Lung (tissue), 12 donors: ENCODE results near the gene PDGFD. TPM values are rescaled to one million over a fixed set of nuclear protein-coding genes. Genes with fewer than 3 reads are reported as not detected.

ENCODE experiments used
- ATAC-seq: fragments of 200-7000 bp; cut with Tn5 transposase; one replicate; pipeline ENCODE4 v1.9.1; 2020; ENCODE audit warnings: moderate number of reproducible peaks; ENCODE audit not compliant: insufficient read depth, low FRiP score
- DNase-seq, 3 donors: peaks; one replicate each; pipeline ENCODE4 v3.0.0-alpha.2; 2013 to 2017
- H3K27ac ChIP-seq, 2 donors: one replicate each; pipeline ENCODE4 v1.5.1; 2013; ENCODE audit warnings: mild to moderate bottlenecking in 2 of 2, moderate library complexity in 2 of 2, control low read depth in 1 of 2, inconsistent platforms in 1 of 2, low read depth in 1 of 2, low read length in 1 of 2
- H3K27me3 ChIP-seq, 3 donors: one replicate each; pipeline ENCODE4 v1.5.1; 2013; ENCODE audit warnings: low read length in 2 of 3; ENCODE audit not compliant: control insufficient read depth in 3 of 3, insufficient read depth in 3 of 3
- H3K36me3 ChIP-seq, 4 donors: one replicate each; pipeline ENCODE4 v1.5.1; 2013; ENCODE audit warnings: low read length in 4 of 4, mild to moderate bottlenecking in 1 of 4, moderate library complexity in 1 of 4; ENCODE audit not compliant: control insufficient read depth in 4 of 4, insufficient read depth in 4 of 4
- H3K4me1 ChIP-seq, 5 donors: one replicate each; pipeline ENCODE4 v1.5.1; 2013; ENCODE audit warnings: low read length in 5 of 5, mild to moderate bottlenecking in 2 of 5, moderate library complexity in 1 of 5; ENCODE audit not compliant: control insufficient read depth in 5 of 5, insufficient read depth in 5 of 5
- H3K4me3 ChIP-seq: one replicate; pipeline ENCODE4 v1.5.1; 2013; ENCODE audit warnings: mild to moderate bottlenecking, control low read depth, moderate library complexity
- H3K9ac ChIP-seq, 2 donors: one replicate each; pipeline ENCODE4 v1.5.1; 2013; ENCODE audit warnings: low read length in 2 of 2, control low read depth in 1 of 2; ENCODE audit not compliant: insufficient read depth in 1 of 2
- H3K9me3 ChIP-seq, 4 donors: one replicate each; pipeline ENCODE4 v1.5.1; 2013; ENCODE audit warnings: low read length in 3 of 4, mild to moderate bottlenecking in 1 of 4, moderate library complexity in 1 of 4; ENCODE audit not compliant: control insufficient read depth in 4 of 4, insufficient read depth in 3 of 4
- WGBS, 2 donors: extraction: QIAGEN DNeasy Blood & Tissue Kit; methylation state at CpG; one replicate each; pipeline ENCODE4 v1.1.7; 2013; 5-methylcytosine and 5-hydroxymethylcytosine counted together
- polyA plus RNA-seq, 2 donors: library from polyadenylated mRNA; stranded (reverse); fragments of 200-250 nt; gene quantifications; one replicate each; pipeline ENCODE4 v1.2.1, GENCODE V29; 2013
- total RNA-seq, 2 donors: library from RNA; depleted of rRNA in 1 of 2; stranded (reverse); fragments of >200 nt in 1 of 2; gene quantifications; one replicate each; pipeline ENCODE4 v1.2.1, GENCODE V29; 2014 to 2021
- TF ChIP-seq, protein P1 (sequence below): IDR thresholded peaks from 2 replicates; pipeline ENCODE4 v1.5.1; 2012; ENCODE audit warnings: mild to moderate bottlenecking; ENCODE audit errors: control extremely low read depth, extremely low read depth
- donor health status: control.
- donor health status: control.
- donor health status: Bipolar disorder and iron deficiency.
- donor health status: healthy.
- donor health status: DM: yes; HTN: yes; CAD: no.

Gene PDGFD
- total and polyA plus RNA-seq, 4 donors = 0.71 to 10.6 (median 1.4) TPM

DNA sequence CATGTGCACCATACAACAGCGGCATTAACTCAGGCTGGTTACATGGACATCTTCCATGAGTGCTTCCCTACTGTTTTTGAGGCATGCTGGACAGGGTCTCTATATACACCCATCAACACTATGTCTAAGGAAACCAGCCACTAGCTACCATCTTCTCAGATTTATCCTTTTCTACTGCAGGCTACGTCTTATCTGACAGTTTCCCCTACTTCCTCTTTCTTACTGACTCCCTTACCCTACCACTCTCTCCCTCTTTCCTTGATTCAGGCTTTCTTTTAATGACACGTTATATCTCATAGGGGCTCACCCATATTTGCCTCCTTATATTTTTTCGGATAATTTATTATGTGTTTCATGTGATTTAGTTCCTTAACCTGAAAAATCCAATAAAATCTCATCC, 85.7 kb downstream of the PDGFD start:
- 51 to 60% methylated on average over 4 of the region's 4 CpGs for WGBS, 2 donors
- ATAC-seq = no peak
- no peak for DNase-seq
- no peak overlapping the region for H3K4me3 ChIP-seq
- H3K4me1 ChIP-seq = peaks cover 0 to 2% (median 0%) of the 10 kb centered on the region in 5 donors
- no peaks in the 10 kb centered on the region for H3K9me3 ChIP-seq
- H3K27me3 ChIP-seq = no peaks in the 10 kb centered on the region
- TF ChIP-seq, protein P1, sequence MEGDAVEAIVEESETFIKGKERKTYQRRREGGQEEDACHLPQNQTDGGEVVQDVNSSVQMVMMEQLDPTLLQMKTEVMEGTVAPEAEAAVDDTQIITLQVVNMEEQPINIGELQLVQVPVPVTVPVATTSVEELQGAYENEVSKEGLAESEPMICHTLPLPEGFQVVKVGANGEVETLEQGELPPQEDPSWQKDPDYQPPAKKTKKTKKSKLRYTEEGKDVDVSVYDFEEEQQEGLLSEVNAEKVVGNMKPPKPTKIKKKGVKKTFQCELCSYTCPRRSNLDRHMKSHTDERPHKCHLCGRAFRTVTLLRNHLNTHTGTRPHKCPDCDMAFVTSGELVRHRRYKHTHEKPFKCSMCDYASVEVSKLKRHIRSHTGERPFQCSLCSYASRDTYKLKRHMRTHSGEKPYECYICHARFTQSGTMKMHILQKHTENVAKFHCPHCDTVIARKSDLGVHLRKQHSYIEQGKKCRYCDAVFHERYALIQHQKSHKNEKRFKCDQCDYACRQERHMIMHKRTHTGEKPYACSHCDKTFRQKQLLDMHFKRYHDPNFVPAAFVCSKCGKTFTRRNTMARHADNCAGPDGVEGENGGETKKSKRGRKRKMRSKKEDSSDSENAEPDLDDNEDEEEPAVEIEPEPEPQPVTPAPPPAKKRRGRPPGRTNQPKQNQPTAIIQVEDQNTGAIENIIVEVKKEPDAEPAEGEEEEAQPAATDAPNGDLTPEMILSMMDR = no peak
- H3K36me3 ChIP-seq = no peaks in the 10 kb centered on the region
- no peak overlapping the region for H3K27ac ChIP-seq
- H3K9ac ChIP-seq = no peak overlapping the region

DNA sequence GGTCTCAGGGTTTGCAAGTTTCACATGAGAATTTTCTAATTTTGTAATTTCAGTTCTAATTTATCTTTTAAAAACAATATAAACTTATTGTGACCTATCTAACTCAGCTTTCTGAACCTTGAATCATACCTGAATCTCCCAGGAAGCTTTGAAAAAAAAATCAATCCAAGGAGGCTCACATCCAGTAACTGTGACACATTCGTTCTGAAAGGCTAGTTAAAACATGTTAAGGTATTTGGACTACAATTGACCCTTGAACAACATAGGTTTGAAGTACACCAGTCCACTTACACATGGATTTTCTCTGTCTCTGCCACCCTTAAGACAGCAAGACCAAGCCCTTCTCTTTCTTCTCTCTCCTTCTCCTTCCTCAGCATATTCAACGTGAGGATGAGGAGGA, 87.5 kb downstream of the PDGFD start:
- H3K36me3 ChIP-seq = no peaks in the 10 kb centered on the region
- peaks cover 0 to 2% (median 0%) of the 10 kb centered on the region in 5 donors for H3K4me1 ChIP-seq
- no peaks in the 10 kb centered on the region for H3K9me3 ChIP-seq
- H3K27me3 ChIP-seq = no peaks in the 10 kb centered on the region
- WGBS, 2 donors = 71 to 87% methylated on average over 2 of the region's 2 CpGs
- H3K27ac ChIP-seq = no peak overlapping the region
- ATAC-seq (no peak), DNase-seq (no peak)
- no peak overlapping the region for H3K4me3 ChIP-seq
- TF ChIP-seq, protein P1 = no peak
- no peak overlapping the region for H3K9ac ChIP-seq

DNA sequence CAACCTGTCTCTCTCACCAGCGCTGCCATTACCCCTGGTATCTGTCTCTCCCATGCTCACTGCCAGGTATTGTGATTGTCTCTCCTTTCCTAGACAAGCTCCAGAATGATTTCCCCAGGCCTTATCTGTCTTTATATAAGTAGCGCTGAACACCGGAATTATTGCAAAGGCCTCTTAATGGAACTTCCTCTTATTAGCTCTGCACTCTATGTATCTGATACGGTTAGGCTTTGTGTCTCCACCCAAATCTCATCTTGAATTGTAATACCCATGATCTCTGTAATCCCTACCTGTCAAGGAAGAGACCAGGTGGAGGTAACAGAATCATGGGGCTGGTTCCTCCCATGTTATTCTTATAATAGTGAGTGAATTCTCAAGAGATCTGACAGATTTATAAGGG, 88.2 kb downstream of the PDGFD start:
- TF ChIP-seq, protein P1 = no peak
- Histone ChIP-seq H3K27ac (no peak overlapping the region), H3K9ac (no peak overlapping the region), H3K27me3 (no peaks in the 10 kb centered on the region), H3K4me1 (peaks cover 0 to 2% (median 0%) of the 10 kb centered on the region in 5 donors), H3K9me3 (no peaks in the 10 kb centered on the region), H3K4me3 (no peak overlapping the region), H3K36me3 (no peaks in the 10 kb centered on the region)
- 48 to 77% methylated on average over 4 of the region's 4 CpGs for WGBS, 2 donors
- no peak for DNase-seq
- ATAC-seq = no peak

DNA sequence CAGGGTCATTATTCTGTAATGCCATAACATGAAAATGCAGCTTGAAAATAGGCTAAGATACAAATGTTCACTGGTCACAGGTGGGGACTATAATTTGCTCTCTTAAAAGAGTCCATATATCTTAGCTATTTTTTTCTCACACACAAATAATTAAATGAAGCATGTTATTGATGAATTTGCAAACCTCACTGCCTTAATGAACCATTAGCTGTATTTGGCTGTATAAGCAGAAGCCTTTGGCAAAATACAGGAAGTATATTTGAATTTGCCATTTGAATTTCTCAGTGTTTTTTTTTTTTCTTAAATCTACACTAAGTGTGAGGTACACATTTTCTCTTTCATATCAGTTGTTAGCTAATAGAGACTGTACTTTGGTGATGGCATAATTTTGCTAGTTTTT, 88.9 kb downstream of the PDGFD start:
- TF ChIP-seq, protein P1 = no peak
- Histone ChIP-seq H3K4me1 (peaks cover 0 to 2% (median 0%) of the 10 kb centered on the region in 5 donors), H3K27ac (no peak overlapping the region), H3K27me3 (no peaks in the 10 kb centered on the region), H3K4me3 (no peak overlapping the region), H3K9ac (no peak overlapping the region), H3K9me3 (no peaks in the 10 kb centered on the region), H3K36me3 (no peaks in the 10 kb centered on the region)
- DNase-seq = no peak
- no peak for ATAC-seq
